HG03565 (cell line): ENCODE results near the gene CCDC88C.
"Not testable (repeated sequence)": the region's sequence is repeated elsewhere in the genome, so short reads cannot be mapped to it uniquely, and the experiment has no call there.

Experiments used
- ATAC-seq: cut with Tn5 transposase; IDR thresholded peaks from one replicate; pipeline ENCODE4 v1.9.1; 2021; ENCODE audit warnings: mild to moderate bottlenecking, moderate library complexity; ENCODE audit not compliant: unreplicated experiment

The CCDC88C gene

DNA sequence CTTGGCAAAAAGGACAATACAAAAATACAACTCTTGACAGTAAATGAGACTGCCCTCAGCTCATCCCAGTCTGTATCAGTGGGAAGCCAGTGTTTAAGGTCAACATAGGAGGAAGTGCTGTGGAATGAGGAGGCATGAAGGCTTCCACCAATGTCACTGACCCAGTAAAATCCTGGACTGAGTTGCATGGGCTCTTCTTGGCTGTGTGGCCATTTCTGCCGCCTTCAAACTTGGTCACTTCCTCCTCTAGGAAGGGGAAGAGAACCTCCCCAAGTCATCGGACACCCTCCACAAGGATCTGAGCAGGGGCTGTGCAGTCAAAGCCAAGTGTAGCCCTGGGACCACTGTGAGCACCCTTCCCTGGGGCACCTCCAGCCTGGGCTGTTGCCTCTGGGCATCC, 185.0 kb downstream of the CCDC88C start:
- ATAC-seq, result no peak

GRCh38 chr14:91232052-91232451, 185.6 kb downstream of the CCDC88C start:
- ATAC-seq, result no peak

GRCh38 chr14:91231446-91231845, 186.2 kb downstream of the CCDC88C start:
- no peak for ATAC-seq

- no peak for ATAC-seq
Observed at GRCh38 chr14:91230397-91231035, 187.1 kb downstream of the CCDC88C start.

DNA sequence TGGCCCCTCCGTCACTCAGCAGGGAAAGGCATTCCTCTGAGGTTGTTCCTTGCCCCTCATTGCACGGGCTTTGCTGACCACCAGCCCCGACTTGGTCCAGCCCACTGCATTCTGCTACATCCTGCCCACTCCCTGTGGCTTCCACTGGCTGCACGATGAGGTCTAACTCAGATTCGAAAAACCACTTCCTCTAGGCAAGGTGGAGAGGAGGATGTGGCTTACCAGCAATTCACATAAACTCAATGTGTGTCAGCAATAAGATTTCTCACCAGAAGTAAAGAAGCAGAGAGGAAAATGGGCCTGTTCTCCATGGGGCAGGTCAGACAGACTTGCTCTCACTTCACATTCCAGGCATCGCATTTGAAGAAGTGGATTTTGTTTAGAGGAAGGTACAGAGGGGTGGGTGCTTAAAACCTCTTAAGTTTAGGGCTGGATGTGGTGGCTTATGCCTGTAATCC, 187.8 kb downstream of the CCDC88C start:
- ATAC-seq, result peak; percentile 76

GRCh38 chr14:91229005-91229382, 188.6 kb downstream of the CCDC88C start:
- no peak for ATAC-seq

GRCh38 chr14:91228112-91229004, 189.3 kb downstream of the CCDC88C start:
- ATAC-seq, result peak; percentile 67

GRCh38 chr14:91227183-91227628, 190.4 kb downstream of the CCDC88C start:
- ATAC-seq, result no peak

DNA sequence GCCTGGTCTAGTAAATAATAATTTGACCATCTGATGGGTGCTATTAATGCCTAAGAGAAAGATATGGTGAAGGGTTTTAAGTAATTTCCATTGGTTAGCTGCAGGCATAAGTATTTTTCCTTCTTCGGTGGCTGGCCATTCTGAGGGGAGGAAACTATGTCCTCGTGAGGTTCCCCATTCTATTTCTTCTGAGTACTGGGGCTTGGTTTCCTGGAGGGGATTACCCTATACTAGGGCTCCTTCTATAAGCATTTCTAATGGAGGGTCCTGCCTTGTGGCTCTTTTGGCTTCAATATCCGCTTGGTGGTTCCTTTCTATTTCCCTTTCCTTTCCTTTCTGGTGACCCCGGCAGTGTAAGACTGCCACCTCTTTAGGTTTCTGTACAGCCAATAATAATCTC, 191.3 kb downstream of the CCDC88C start:
- ATAC-seq, result not testable (repeated sequence)

DNA sequence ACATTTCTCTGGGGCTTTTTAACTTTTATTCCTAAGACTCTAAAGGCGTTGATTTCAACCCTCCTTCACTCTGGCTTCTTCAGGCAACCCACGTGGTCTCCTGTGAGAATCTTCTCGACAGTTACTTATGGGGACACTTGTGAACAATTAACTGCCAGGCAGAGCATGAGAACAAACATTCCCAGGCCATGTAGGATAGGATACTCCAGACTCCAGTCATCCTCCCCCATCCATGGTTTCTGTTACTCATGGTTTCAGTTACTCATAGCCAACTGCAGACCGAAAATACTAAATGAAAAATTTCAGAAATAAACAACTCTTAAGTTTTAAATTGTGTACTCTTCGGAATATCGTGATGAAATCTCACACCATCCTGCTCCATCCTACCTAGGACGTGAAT, 192.6 kb downstream of the CCDC88C start:
- ATAC-seq, result no peak

GRCh38 chr14:91223028-91223783, 194.4 kb downstream of the CCDC88C start:
- no peak for ATAC-seq
